ENCODE results near the gene RHOH.

The RHOH gene

GRCh38 chr4:40255393-40256281 is 58.8 kb downstream of the RHOH start:
- Histone ChIP-seq H4K20me1 (ENCODE audit: control insufficient read depth, insufficient read depth, low read depth, low read length) (no peaks in the 10 kb centered on the region), H3K4me2 (ENCODE audit: low read length) (no peak overlapping the region), H3K4me1 (ENCODE audit: control insufficient read depth, low read length) (peaks cover 27% of the 10 kb centered on the region), H3K9me3 (ENCODE audit: control insufficient read depth, insufficient read depth, low read length) (no peaks in the 10 kb centered on the region), H3K4me3 (ENCODE audit: low read length) (no peak overlapping the region), H3K27me3 (ENCODE audit: control insufficient read depth, low read length) (no peaks in the 10 kb centered on the region), H3K27ac (ENCODE audit: low read depth, low read length) (no peak overlapping the region), H3F3A (ENCODE audit: control insufficient read depth, insufficient read depth) (peaks cover 5% of the 10 kb centered on the region; the same call in 1 of the 2 replicates), H3K79me2 (ENCODE audit: control insufficient read depth, low read length) (no peaks in the 10 kb centered on the region), H3K9me2 (replicated peaks; ENCODE audit: control insufficient read depth, low read length) (no peaks in the 10 kb centered on the region), H3K36me3 (ENCODE audit: control insufficient read depth, low read length) (no peaks in the 10 kb centered on the region)
- no peak for TF ChIP-seq CTCF (IDR thresholded peaks at IDR 0.05; ENCODE audit: low read depth, low read length, poor library complexity, severe bottlenecking)
- TF ChIP-seq EZH2phosphoT487 (IDR thresholded peaks at IDR 0.05; ENCODE audit: borderline replicate concordance, low read length) = no peak

GRCh38 chr4:40256329-40256728 is 59.5 kb downstream of the RHOH start:
- Histone ChIP-seq H3K4me2 (ENCODE audit: low read length) (no peak overlapping the region), H3K9me3 (ENCODE audit: control insufficient read depth, insufficient read depth, low read length) (no peaks in the 10 kb centered on the region), H3F3A (ENCODE audit: control insufficient read depth, insufficient read depth) (peaks cover 5% of the 10 kb centered on the region; the same call in 1 of the 2 replicates), H3K4me1 (ENCODE audit: control insufficient read depth, low read length) (peaks cover 27% of the 10 kb centered on the region), H3K36me3 (ENCODE audit: control insufficient read depth, low read length) (no peaks in the 10 kb centered on the region), H3K4me3 (ENCODE audit: low read length) (no peak overlapping the region), H3K27ac (ENCODE audit: low read depth, low read length) (no peak overlapping the region), H3K27me3 (ENCODE audit: control insufficient read depth, low read length) (no peaks in the 10 kb centered on the region), H3K9me2 (replicated peaks; ENCODE audit: control insufficient read depth, low read length) (no peaks in the 10 kb centered on the region), H3K79me2 (ENCODE audit: control insufficient read depth, low read length) (no peaks in the 10 kb centered on the region), H4K20me1 (ENCODE audit: control insufficient read depth, insufficient read depth, low read depth, low read length) (no peaks in the 10 kb centered on the region)
- TF ChIP-seq EZH2phosphoT487 (IDR thresholded peaks at IDR 0.05; ENCODE audit: borderline replicate concordance, low read length) = no peak
- no peak for TF ChIP-seq CTCF (IDR thresholded peaks at IDR 0.05; ENCODE audit: low read depth, low read length, poor library complexity, severe bottlenecking)

GRCh38 chr4:40256817-40257216 is 60.0 kb downstream of the RHOH start:
- Histone ChIP-seq H3K4me1 (ENCODE audit: control insufficient read depth, low read length) (peaks cover 29% of the 10 kb centered on the region), H3K4me3 (ENCODE audit: low read length) (no peak overlapping the region), H3K27ac (ENCODE audit: low read depth, low read length) (no peak overlapping the region), H3K36me3 (ENCODE audit: control insufficient read depth, low read length) (no peaks in the 10 kb centered on the region), H3K27me3 (ENCODE audit: control insufficient read depth, low read length) (no peaks in the 10 kb centered on the region), H3K9me3 (ENCODE audit: control insufficient read depth, insufficient read depth, low read length) (no peaks in the 10 kb centered on the region), H3K9me2 (replicated peaks; ENCODE audit: control insufficient read depth, low read length) (no peaks in the 10 kb centered on the region), H3F3A (ENCODE audit: control insufficient read depth, insufficient read depth) (peaks cover 5% of the 10 kb centered on the region; the same call in 1 of the 2 replicates), H4K20me1 (ENCODE audit: control insufficient read depth, insufficient read depth, low read depth, low read length) (no peaks in the 10 kb centered on the region), H3K79me2 (ENCODE audit: control insufficient read depth, low read length) (no peaks in the 10 kb centered on the region), H3K4me2 (ENCODE audit: low read length) (0 out of 2 replicates have a peak overlapping the region, but pooled peaks have one; percentile 9)
- TF ChIP-seq EZH2phosphoT487 (IDR thresholded peaks at IDR 0.05; ENCODE audit: borderline replicate concordance, low read length) = no peak
- no peak for TF ChIP-seq CTCF (IDR thresholded peaks at IDR 0.05; ENCODE audit: low read depth, low read length, poor library complexity, severe bottlenecking)

Data from DOHH2 (cell line).